Peyer's patch (tissue), 4 donors: ENCODE measurements around the gene MYBPH. TPM values are rescaled to one million over a fixed set of nuclear protein-coding genes. Genes with fewer than 3 reads are reported as not detected.

Source experiments
- DNase-seq, 3 donors: peaks; one replicate each; pipeline ENCODE4 v3.0.0-alpha.2; 2017 to 2019
- H3K27ac ChIP-seq, 4 donors: fragments of 200-600 bp; sonication (generic); one replicate each; pipeline ENCODE4 v1.5.1; 2016 to 2019
- H3K27me3 ChIP-seq, 2 donors: fragments of 200-600 bp; sonication (generic); one replicate each; pipeline ENCODE4 v1.5.1; 2019
- H3K36me3 ChIP-seq, 3 donors: fragments of 200-600 bp; sonication (generic); one replicate each; pipeline ENCODE4 v1.5.1; 2016 to 2019
- H3K4me1 ChIP-seq, 4 donors: fragments of 200-600 bp; sonication (generic); one replicate each; pipeline ENCODE4 v1.5.1; 2016 to 2019
- H3K4me3 ChIP-seq, 4 donors: fragments of 200-600 bp; sonication (generic); 1 replicate in 3 of 4; 2 replicates in 1 of 4; pipeline ENCODE4 v1.5.1; 2016 to 2019; ENCODE audit warnings: mild to moderate bottlenecking in 1 of 4
- H3K9me3 ChIP-seq, 4 donors: fragments of 200-600 bp; sonication (generic); one replicate each; pipeline ENCODE4 v1.5.1; 2016 to 2019; ENCODE audit warnings: mild to moderate bottlenecking in 1 of 4
- CTCF ChIP-seq, 6 experiments: fragments of 450-650 bp in 4 of 6; fragments of 200-600 bp in 2 of 6; sonication (generic) in 1 of 6; IDR thresholded peaks; one replicate each; pipeline ENCODE4 v1.5.1; 2017 to 2019; ENCODE audit warnings: antibody characterized with exemption in 6 of 6, mild to moderate bottlenecking in 3 of 6, moderate library complexity in 1 of 6
- POLR2A ChIP-seq, 2 donors: fragments of 450-650 bp; IDR thresholded peaks; one replicate each; pipeline ENCODE4 v1.5.1; 2017; ENCODE audit warnings: antibody characterized with exemption in 2 of 2, mild to moderate bottlenecking in 2 of 2, moderate library complexity in 2 of 2
- total RNA-seq, 4 donors: library from RNA; depleted of rRNA; stranded (reverse); fragments of >200 nt; gene quantifications; one replicate each; pipeline ENCODE4 v1.1.0, GENCODE V29; 2016

MYBPH gene
- total RNA-seq, 4 donors from 2014 or later: not detected

- H3K27me3 ChIP-seq: no peaks in the 10 kb centered on the region
- no peak for TF ChIP-seq POLR2A (IDR thresholded peaks at IDR 0.05)
- no peak for TF ChIP-seq CTCF (IDR thresholded peaks at IDR 0.05)
- no peak overlapping the region for H3K4me3 ChIP-seq
- no peak for DNase-seq
- no peaks in the 10 kb centered on the region for H3K36me3 ChIP-seq
- no peak overlapping the region for H3K27ac ChIP-seq
- no peaks in the 10 kb centered on the region for H3K9me3 ChIP-seq
- peaks cover 0 to 8% (median 0%) of the 10 kb centered on the region in 4 donors for H3K4me1 ChIP-seq
These were observed 37.5 kb upstream of the MYBPH start for GRCh38 chr1:203213126-203213525.

- no peak for TF ChIP-seq POLR2A (IDR thresholded peaks at IDR 0.05)
- TF ChIP-seq CTCF (IDR thresholded peaks at IDR 0.05): no peak
- no peak for DNase-seq
These were observed 36.2 kb upstream of the MYBPH start for GRCh38 chr1:203211812-203212211.

DNA sequence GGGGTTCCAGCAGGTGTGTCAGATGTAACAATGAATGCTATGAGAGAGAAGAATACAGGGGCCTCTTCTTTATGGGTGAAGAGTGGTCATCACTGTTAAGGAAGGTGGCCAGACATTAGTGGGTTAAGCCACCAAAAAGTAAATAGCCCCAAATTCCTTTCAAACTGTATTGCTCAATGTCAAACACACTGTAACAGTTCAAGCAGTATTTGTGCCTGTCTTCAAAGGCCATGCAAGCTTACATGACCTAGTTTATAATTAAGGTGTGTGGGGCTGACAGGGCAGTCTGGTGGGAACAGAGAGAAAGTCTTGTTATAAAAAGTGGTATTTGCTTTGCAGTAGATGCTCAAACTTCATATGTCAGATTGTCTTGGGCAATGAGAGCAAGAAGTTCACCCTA lies 35.4 kb upstream of the MYBPH start:
- TF ChIP-seq POLR2A (IDR thresholded peaks at IDR 0.05): no peak
- no peak for TF ChIP-seq CTCF (IDR thresholded peaks at IDR 0.05)
- no peak overlapping the region for H3K4me3 ChIP-seq
- no peaks in the 10 kb centered on the region for H3K9me3 ChIP-seq
- no peaks in the 10 kb centered on the region for H3K27me3 ChIP-seq
- DNase-seq: no peak
- H3K4me1 ChIP-seq: peaks cover 0 to 3% (median 0%) of the 10 kb centered on the region in 4 donors
- H3K27ac ChIP-seq: no peak overlapping the region
- H3K36me3 ChIP-seq: no peaks in the 10 kb centered on the region

More at GRCh38 chr1:203211812-203212211, 36.2 kb upstream of the MYBPH start:
- Histone ChIP-seq H3K4me3 (no peak overlapping the region), H3K4me1 (peaks cover 0 to 8% (median 0%) of the 10 kb centered on the region in 4 donors), H3K36me3 (no peaks in the 10 kb centered on the region), H3K9me3 (no peaks in the 10 kb centered on the region), H3K27me3 (no peaks in the 10 kb centered on the region), H3K27ac (no peak overlapping the region)

GRCh38 chr1:203210350-203210749 lies 34.7 kb upstream of the MYBPH start:
- Histone ChIP-seq H3K4me3 (no peak overlapping the region), H3K27ac (no peak overlapping the region), H3K9me3 (no peaks in the 10 kb centered on the region), H3K4me1 (no peaks in the 10 kb centered on the region), H3K36me3 (no peaks in the 10 kb centered on the region), H3K27me3 (no peaks in the 10 kb centered on the region)
- DNase-seq: no peak
- no peak for TF ChIP-seq CTCF (IDR thresholded peaks at IDR 0.05)

DNA sequence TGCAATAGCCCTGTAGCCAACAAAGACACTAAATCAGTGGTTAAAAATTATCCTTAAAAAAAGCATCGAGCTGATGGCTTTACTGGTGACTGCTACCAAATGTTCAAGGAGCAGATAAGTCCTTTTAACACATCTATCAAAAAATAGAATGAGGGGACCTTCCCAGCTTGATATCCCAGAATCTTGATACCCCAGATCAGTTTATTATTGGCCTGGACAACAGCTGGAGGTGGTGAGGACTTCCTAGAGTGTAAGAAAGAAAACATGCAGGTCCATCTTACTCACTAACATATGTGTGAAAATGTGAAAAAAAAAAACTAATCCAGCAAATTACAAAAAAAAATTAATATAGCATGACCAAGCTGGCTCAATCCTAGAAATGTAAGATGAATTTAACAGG lies 32.6 kb upstream of the MYBPH start:
- no peak for TF ChIP-seq POLR2A (IDR thresholded peaks at IDR 0.05)
- no peak for TF ChIP-seq CTCF (IDR thresholded peaks at IDR 0.05)
- Histone ChIP-seq H3K36me3 (no peaks in the 10 kb centered on the region), H3K27ac (no peak overlapping the region), H3K9me3 (no peaks in the 10 kb centered on the region), H3K27me3 (no peaks in the 10 kb centered on the region), H3K4me3 (no peak overlapping the region), H3K4me1 (no peaks in the 10 kb centered on the region)
- no peak for DNase-seq

- no peak for DNase-seq
- H3K4me3 ChIP-seq: no peak overlapping the region
- no peak for TF ChIP-seq CTCF (IDR thresholded peaks at IDR 0.05)
- TF ChIP-seq POLR2A (IDR thresholded peaks at IDR 0.05): no peak
- H3K27ac ChIP-seq: no peak overlapping the region
- H3K36me3 ChIP-seq: no peaks in the 10 kb centered on the region
- no peaks in the 10 kb centered on the region for H3K9me3 ChIP-seq
- H3K4me1 ChIP-seq: peaks cover 0 to 2% (median 0%) of the 10 kb centered on the region in 4 donors
- no peaks in the 10 kb centered on the region for H3K27me3 ChIP-seq
These were observed 32.1 kb upstream of the MYBPH start for GRCh38 chr1:203207751-203208150.
